Progenitor cell of endocrine pancreas (in vitro differentiated cells): ENCODE measurements around the gene DAAM2. TPM values are rescaled to one million over a fixed set of nuclear protein-coding genes. Genes with fewer than 3 reads are reported as not detected.

Experiments
- DNase-seq: peaks from one replicate; pipeline ENCODE4 v3.0.0; 2021; ENCODE audit warnings: low spot score; ENCODE audit not compliant: unreplicated experiment
- H3K27ac Mint-ChIP-seq: 2 replicates; pipeline ENCODE4 v1.8.0; 2021; ENCODE audit warnings: mild to moderate bottlenecking, moderate library complexity, mixed read lengths
- H3K27me3 Mint-ChIP-seq: 2 replicates; pipeline ENCODE4 v1.8.0; 2021; ENCODE audit warnings: mixed read lengths
- H3K36me3 Mint-ChIP-seq: 2 replicates; pipeline ENCODE4 v1.8.0; 2022; ENCODE audit warnings: mixed read lengths; ENCODE audit not compliant: insufficient read depth
- H3K4me1 Mint-ChIP-seq: 2 replicates; pipeline ENCODE4 v1.8.0; 2021; ENCODE audit warnings: low read depth, mixed read lengths
- H3K4me3 Mint-ChIP-seq: 2 replicates; pipeline ENCODE4 v1.8.0; 2021; ENCODE audit warnings: low read depth, mild to moderate bottlenecking, moderate library complexity, mixed read lengths
- H3K9me3 Mint-ChIP-seq: 2 replicates; pipeline ENCODE4 v1.8.0; 2021; ENCODE audit warnings: low read depth, mixed read lengths
- total RNA-seq: library from RNA; stranded (reverse); gene quantifications from 2 replicates; pipeline ENCODE4 v1.2.1, GENCODE V29; 2021
- TF ChIP-seq, protein P1 (sequence below): fragments of 200-600 bp; sonication (generic); IDR thresholded peaks from one replicate; pipeline ENCODE4 v1.5.0; 2021; ENCODE audit warnings: antibody characterized with exemption, mild to moderate bottlenecking; ENCODE audit not compliant: unreplicated experiment

DAAM2 gene
- total RNA-seq, 1 donor from 2014 or later = 6.3 TPM

DNA sequence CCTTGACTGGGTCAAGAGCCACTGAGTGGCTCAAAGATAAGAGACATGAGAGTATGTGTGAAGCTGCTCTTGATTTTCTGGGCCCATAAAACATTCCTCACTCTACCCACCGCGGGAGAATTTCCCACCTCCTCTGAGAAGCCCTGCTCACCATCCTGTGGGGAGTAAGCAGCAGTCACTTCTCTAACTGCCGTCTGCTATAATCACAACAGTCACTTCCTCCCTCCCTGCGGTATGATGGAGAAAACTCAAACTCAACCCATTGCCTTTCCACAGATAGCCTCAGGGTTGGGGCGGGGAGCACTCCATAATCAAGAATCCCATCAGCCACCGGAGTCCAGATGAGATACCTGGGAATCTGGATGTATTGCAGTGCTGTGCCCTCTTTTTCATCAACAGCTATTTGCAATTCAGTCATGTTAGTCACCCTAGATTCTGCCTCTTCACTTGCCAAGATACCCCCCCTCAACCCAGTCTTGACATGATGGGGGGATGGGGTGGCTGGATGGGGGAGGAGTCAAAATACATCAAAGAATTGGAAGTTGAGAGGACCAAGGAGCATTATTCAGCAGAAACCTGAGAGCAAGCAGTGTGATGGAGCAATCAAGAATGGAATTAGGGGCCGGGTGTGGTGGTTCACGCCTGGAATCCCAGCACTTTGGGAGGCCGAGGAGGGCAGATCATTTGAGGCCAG is 137.0 kb downstream of the DAAM2 start:
- H3K9me3 Mint-ChIP-seq = peaks cover 4% of the 10 kb centered on the region
- peaks cover 19% of the 10 kb centered on the region for H3K4me1 Mint-ChIP-seq
- no peak overlapping the region for H3K4me3 Mint-ChIP-seq
- H3K27ac Mint-ChIP-seq = no peak overlapping the region
- DNase-seq = no peak
- TF ChIP-seq, protein P1, sequence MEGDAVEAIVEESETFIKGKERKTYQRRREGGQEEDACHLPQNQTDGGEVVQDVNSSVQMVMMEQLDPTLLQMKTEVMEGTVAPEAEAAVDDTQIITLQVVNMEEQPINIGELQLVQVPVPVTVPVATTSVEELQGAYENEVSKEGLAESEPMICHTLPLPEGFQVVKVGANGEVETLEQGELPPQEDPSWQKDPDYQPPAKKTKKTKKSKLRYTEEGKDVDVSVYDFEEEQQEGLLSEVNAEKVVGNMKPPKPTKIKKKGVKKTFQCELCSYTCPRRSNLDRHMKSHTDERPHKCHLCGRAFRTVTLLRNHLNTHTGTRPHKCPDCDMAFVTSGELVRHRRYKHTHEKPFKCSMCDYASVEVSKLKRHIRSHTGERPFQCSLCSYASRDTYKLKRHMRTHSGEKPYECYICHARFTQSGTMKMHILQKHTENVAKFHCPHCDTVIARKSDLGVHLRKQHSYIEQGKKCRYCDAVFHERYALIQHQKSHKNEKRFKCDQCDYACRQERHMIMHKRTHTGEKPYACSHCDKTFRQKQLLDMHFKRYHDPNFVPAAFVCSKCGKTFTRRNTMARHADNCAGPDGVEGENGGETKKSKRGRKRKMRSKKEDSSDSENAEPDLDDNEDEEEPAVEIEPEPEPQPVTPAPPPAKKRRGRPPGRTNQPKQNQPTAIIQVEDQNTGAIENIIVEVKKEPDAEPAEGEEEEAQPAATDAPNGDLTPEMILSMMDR = no peak
- H3K27me3 Mint-ChIP-seq = peaks cover 6% of the 10 kb centered on the region
- peaks cover 12% of the 10 kb centered on the region for H3K36me3 Mint-ChIP-seq

DNA sequence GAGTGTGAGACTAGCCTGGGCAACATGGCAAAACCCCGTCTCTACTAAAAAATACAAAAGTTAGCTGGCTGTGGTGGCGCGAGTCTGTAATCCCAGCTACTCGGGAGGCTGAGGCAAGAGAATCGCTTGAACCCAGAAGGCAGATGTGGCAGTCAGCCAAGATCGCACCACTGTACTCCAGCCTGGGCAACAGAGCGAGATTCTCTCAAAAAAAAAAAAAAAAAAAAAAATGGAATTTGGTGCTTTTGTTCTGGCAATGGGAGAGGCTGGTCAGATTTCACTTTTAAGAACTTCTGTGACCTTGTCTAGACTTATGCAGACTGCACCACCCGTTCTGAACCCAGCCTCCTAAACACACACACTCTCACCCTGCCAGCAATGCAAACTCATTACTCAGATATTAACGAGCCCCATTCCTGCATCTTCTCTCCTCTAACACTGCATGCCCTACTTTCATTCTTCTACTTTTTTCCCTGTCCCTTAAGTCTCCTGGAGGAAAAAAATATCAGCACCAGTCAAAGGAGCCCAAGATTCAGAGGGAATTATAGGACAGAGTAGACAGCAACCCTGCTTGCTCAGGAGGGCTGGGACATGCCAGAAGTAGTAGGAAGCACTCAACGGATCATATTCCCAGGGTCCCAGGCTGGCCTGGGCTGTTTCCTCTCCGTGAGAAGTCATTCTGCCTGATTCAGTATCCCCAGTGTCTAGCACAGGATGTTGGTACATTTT is 137.7 kb downstream of the DAAM2 start:
- Mint-ChIP-seq H3K36me3 (peaks cover 10% of the 10 kb centered on the region), H3K27ac (no peak overlapping the region)

DNA sequence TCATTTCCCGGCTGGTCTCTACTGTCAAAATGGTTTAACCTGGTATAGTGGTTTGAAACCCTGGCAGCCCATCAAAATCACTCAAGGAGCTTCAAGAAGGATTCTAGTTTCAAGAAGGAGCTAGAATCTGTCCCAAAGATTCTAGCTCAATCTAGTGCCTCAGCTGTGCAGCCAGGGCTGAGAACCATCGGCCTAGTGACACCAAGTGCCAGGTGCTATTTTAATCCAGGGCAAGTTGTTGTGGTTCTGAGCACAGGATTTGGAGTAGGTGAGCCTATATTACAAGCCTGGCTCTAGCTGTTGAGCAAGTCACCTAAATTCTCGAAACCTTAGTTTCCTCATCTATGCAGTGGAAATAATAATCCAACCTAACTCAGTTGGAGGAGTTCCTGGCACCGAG is 138.4 kb downstream of the DAAM2 start:
- TF ChIP-seq, protein P1 = no peak
- H3K4me1 Mint-ChIP-seq = peaks cover 20% of the 10 kb centered on the region
- peaks cover 8% of the 10 kb centered on the region for H3K36me3 Mint-ChIP-seq
- H3K9me3 Mint-ChIP-seq = peaks cover 4% of the 10 kb centered on the region
- H3K27me3 Mint-ChIP-seq = peaks cover 9% of the 10 kb centered on the region
- H3K4me3 Mint-ChIP-seq = no peak overlapping the region
- no peak for DNase-seq
- no peak overlapping the region for H3K27ac Mint-ChIP-seq

More for the DNA sequence above, 137.7 kb downstream of the DAAM2 start:
- TF ChIP-seq, protein P1 = no peak
- peaks cover 6% of the 10 kb centered on the region for H3K27me3 Mint-ChIP-seq
- peaks cover 4% of the 10 kb centered on the region for H3K9me3 Mint-ChIP-seq
- DNase-seq = no peak
- H3K4me1 Mint-ChIP-seq = peaks cover 20% of the 10 kb centered on the region
- H3K4me3 Mint-ChIP-seq = no peak overlapping the region

DNA sequence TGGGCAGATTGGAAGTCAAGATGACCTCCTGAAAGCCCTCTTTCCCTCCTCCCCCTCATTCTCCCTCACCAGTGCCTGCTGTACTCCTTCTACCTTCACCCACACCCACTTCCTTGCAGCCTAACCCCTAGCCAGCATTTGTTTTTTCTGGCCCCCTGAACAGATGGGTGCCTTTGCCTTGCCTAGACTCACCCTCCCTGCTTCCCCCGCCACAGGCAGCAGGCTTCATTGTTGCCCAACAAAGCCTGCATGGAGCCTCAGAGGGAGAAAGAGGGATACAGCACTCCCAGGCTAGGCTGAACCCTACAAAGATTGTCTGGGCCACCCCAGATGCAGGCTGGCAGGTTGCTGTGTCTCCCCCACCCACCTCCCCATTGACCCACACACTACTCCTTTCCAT is 139.4 kb downstream of the DAAM2 start:
- H3K4me1 Mint-ChIP-seq = peaks cover 20% of the 10 kb centered on the region
- DNase-seq = no peak
- no peak overlapping the region for H3K4me3 Mint-ChIP-seq
- H3K27ac Mint-ChIP-seq = no peak overlapping the region
- no peaks in the 10 kb centered on the region for H3K9me3 Mint-ChIP-seq
- peaks cover 10% of the 10 kb centered on the region for H3K27me3 Mint-ChIP-seq
- peaks cover 2% of the 10 kb centered on the region for H3K36me3 Mint-ChIP-seq
- TF ChIP-seq, protein P1 = no peak

DNA sequence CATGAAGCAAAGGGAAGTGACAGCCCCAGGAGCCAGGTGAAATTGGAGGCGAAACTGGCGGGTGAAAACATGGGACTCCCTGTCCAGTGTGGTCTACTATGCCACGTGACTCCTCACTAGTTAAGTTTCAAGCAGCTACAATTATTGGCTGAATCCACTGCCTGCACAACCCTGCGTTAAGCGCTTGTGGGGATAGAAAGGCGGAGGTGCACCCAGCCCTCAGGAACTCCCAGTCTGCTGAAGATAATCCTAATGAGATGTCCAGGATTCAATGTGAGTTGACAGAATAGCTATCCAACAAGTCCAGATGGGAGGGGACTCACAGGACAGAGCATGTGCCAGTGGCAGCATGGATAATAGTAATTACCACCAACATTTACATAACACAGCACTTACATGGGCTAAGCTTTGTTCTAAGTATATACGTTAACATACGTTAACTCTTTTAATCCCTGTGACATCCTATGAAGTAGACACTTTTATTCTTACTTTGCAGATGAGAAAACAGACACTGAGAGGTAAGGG is 140.3 kb downstream of the DAAM2 start:
- no peak for DNase-seq
- Mint-ChIP-seq H3K9me3 (no peaks in the 10 kb centered on the region), H3K27ac (no peak overlapping the region), H3K4me3 (no peak overlapping the region), H3K27me3 (peaks cover 10% of the 10 kb centered on the region), H3K4me1 (peaks cover 20% of the 10 kb centered on the region), H3K36me3 (peaks cover 2% of the 10 kb centered on the region)
- TF ChIP-seq, protein P1 = no peak
